Putamen (tissue), 1 donor: ENCODE data around the gene ABCA2.
A peak's percentile ranks its signal among the peaks of the same experiment; 100 is the strongest.

Experiments
- DNase-seq: peaks from one replicate; pipeline ENCODE4 v3.0.0-alpha.2; 2016; ENCODE audit warnings: low spot score

Gene ABCA2

GRCh38 chr9:137030538-137031527 is 2.8 kb upstream of the ABCA2 start:
- DNase-seq, result no peak

- no peak for DNase-seq
Observed at GRCh38 chr9:137030006-137030405, 2.0 kb upstream of the ABCA2 start.

GRCh38 chr9:137029058-137029936 is 1.3 kb upstream of the ABCA2 start:
- DNase-seq, result peak; percentile 72

- DNase-seq, result peak; percentile 82
Observed at GRCh38 chr9:137028263-137029057, 423 bp upstream of the ABCA2 start.

- DNase-seq, result no peak
Observed at GRCh38 chr9:137026828-137027227, 1.2 kb downstream of the ABCA2 start.

GRCh38 chr9:137026384-137026783 is 1.7 kb downstream of the ABCA2 start:
- no peak for DNase-seq

- peak; percentile 99 for DNase-seq
Observed at GRCh38 chr9:137025517-137025966, 2.5 kb downstream of the ABCA2 start.

- peak; percentile 74 for DNase-seq
Observed at GRCh38 chr9:137023583-137023991, 4.5 kb downstream of the ABCA2 start.

- DNase-seq, result peak; percentile 51
Observed at GRCh38 chr9:137023157-137023556, 4.9 kb downstream of the ABCA2 start.

- DNase-seq, result no peak
Observed at GRCh38 chr9:137022662-137023008, 5.4 kb downstream of the ABCA2 start.

- peak; percentile 94 for DNase-seq
Observed at GRCh38 chr9:137021979-137022661, 5.9 kb downstream of the ABCA2 start.

GRCh38 chr9:137021568-137021978 is 6.5 kb downstream of the ABCA2 start:
- no peak for DNase-seq

- no peak for DNase-seq
Observed at GRCh38 chr9:137020771-137021567, 7.1 kb downstream of the ABCA2 start.

GRCh38 chr9:137019891-137020683 is 8.0 kb downstream of the ABCA2 start:
- DNase-seq, result no peak

- DNase-seq, result no peak
Observed at GRCh38 chr9:137018761-137019559, 9.1 kb downstream of the ABCA2 start.

- DNase-seq, result no peak
Observed at GRCh38 chr9:137017791-137018497, 10.1 kb downstream of the ABCA2 start.

GRCh38 chr9:137017071-137017470 is 11.0 kb downstream of the ABCA2 start:
- no peak for DNase-seq

GRCh38 chr9:137016436-137016835 is 11.6 kb downstream of the ABCA2 start:
- DNase-seq, result no peak
